ENCODE results near the gene MTCL1. TPM values are rescaled to one million over a fixed set of nuclear protein-coding genes. Genes with fewer than 3 reads are reported as not detected.

MTCL1 gene
- total and polyA plus RNA-seq, 5 donors from 2014 or later, result 0.20 TPM; not detected in 4

GRCh38 chr18:8681196-8681595 is 24.2 kb upstream of the MTCL1 start:
- ATAC-seq (ENCODE audit: low read depth in 2 of 2) (no peak), DNase-seq (peak in 1 of 3 donors; percentile 4)
- Mint-ChIP-seq H3K4me1 (peaks cover 0 to 2% (median under 1%) of the 10 kb centered on the region in 4 donors), H3K27ac (no peak overlapping the region), H3K4me3 (no peak overlapping the region), H3K36me3 (no peaks in the 10 kb centered on the region), H3K27me3 (peaks cover 4% of the 10 kb centered on the region), H3K9me3 (peaks cover 0 to 1% (median 0%) of the 10 kb centered on the region in 7 donors)
- no peaks in the 10 kb centered on the region for H3K27me3 ChIP-seq (ENCODE audit: control insufficient read depth, insufficient read depth, low read length)
- H3K27ac ChIP-seq (ENCODE audit: insufficient read depth, low read length, poor library complexity, severe bottlenecking), result no peak overlapping the region
- no peaks in the 10 kb centered on the region for H3K36me3 ChIP-seq (ENCODE audit: control insufficient read depth, insufficient read depth, low read length)
- no peaks in the 10 kb centered on the region for H3K4me1 ChIP-seq (ENCODE audit: control insufficient read depth, insufficient read depth, low read length, poor library complexity, severe bottlenecking)
- no peak overlapping the region for H3K4me3 ChIP-seq (ENCODE audit: low read depth, low read length)
- H3K9me3 ChIP-seq (ENCODE audit: control insufficient read depth in 2 of 2, low read length in 2 of 2), result no peaks in the 10 kb centered on the region

GRCh38 chr18:8684577-8684976 is 20.8 kb upstream of the MTCL1 start:
- ATAC-seq (ENCODE audit: low read depth in 2 of 2) (no peak), DNase-seq (no peak)
- no peaks in the 10 kb centered on the region for H3K36me3 ChIP-seq (ENCODE audit: control insufficient read depth, insufficient read depth, low read length)
- Mint-ChIP-seq H3K9me3 (peaks cover 0 to 1% (median 0%) of the 10 kb centered on the region in 7 donors), H3K36me3 (no peaks in the 10 kb centered on the region), H3K4me1 (peaks cover 0 to 2% (median under 1%) of the 10 kb centered on the region in 4 donors), H3K27ac (peak overlapping the region in 1 of 3 donors; percentile 3), H3K4me3 (no peak overlapping the region), H3K27me3 (peaks cover 8% of the 10 kb centered on the region)
- H3K4me1 ChIP-seq (ENCODE audit: control insufficient read depth, insufficient read depth, low read length, poor library complexity, severe bottlenecking), result no peaks in the 10 kb centered on the region
- H3K4me3 ChIP-seq (ENCODE audit: low read depth, low read length), result no peak overlapping the region
- no peaks in the 10 kb centered on the region for H3K9me3 ChIP-seq (ENCODE audit: control insufficient read depth in 2 of 2, low read length in 2 of 2)
- no peaks in the 10 kb centered on the region for H3K27me3 ChIP-seq (ENCODE audit: control insufficient read depth, insufficient read depth, low read length)
- H3K27ac ChIP-seq (ENCODE audit: insufficient read depth, low read length, poor library complexity, severe bottlenecking), result no peak overlapping the region

- DNase-seq, result no peak
- H3K4me1 ChIP-seq (ENCODE audit: control insufficient read depth, insufficient read depth, low read length, poor library complexity, severe bottlenecking), result no peaks in the 10 kb centered on the region
- no peaks in the 10 kb centered on the region for H3K27me3 ChIP-seq (ENCODE audit: control insufficient read depth, insufficient read depth, low read length)
- no peaks in the 10 kb centered on the region for H3K36me3 Mint-ChIP-seq
- no peak overlapping the region for H3K27ac ChIP-seq (ENCODE audit: insufficient read depth, low read length, poor library complexity, severe bottlenecking)
- no peak for ATAC-seq (ENCODE audit: low read depth in 2 of 2)
- H3K9me3 Mint-ChIP-seq, result peaks cover 0 to 1% (median 0%) of the 10 kb centered on the region in 7 donors
- H3K4me1 Mint-ChIP-seq, result peaks cover 0 to 2% (median under 1%) of the 10 kb centered on the region in 4 donors
- H3K4me3 ChIP-seq (ENCODE audit: low read depth, low read length), result no peak overlapping the region
- H3K36me3 ChIP-seq (ENCODE audit: control insufficient read depth, insufficient read depth, low read length), result no peaks in the 10 kb centered on the region
- peaks cover 8% of the 10 kb centered on the region for H3K27me3 Mint-ChIP-seq
- H3K9me3 ChIP-seq (ENCODE audit: control insufficient read depth in 2 of 2, low read length in 2 of 2), result no peaks in the 10 kb centered on the region
- H3K27ac Mint-ChIP-seq, result no peak overlapping the region
- H3K4me3 Mint-ChIP-seq, result no peak overlapping the region
Measured at GRCh38 chr18:8685141-8685913, 20.0 kb upstream of the MTCL1 start.

DNA sequence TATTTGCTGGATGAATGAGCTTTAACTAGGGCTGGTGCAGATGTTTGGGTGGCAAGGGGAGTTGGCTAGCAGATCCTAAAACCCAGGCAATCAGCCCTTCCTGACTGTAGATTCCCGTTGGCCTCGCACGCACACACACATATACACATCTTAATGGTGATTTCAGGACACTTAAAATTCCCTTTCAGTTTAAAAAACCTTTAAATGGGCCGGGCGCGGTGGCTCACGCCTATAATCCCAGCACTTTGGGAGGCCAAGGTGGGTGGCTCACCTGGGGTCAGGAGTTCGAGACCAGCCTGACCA is 19.5 kb upstream of the MTCL1 start:
- Histone ChIP-seq H3K27ac (ENCODE audit: insufficient read depth, low read length, poor library complexity, severe bottlenecking) (no peak overlapping the region), H3K27me3 (ENCODE audit: control insufficient read depth, insufficient read depth, low read length) (no peaks in the 10 kb centered on the region), H3K4me1 (ENCODE audit: control insufficient read depth, insufficient read depth, low read length, poor library complexity, severe bottlenecking) (no peaks in the 10 kb centered on the region), H3K36me3 (ENCODE audit: control insufficient read depth, insufficient read depth, low read length) (no peaks in the 10 kb centered on the region), H3K4me3 (ENCODE audit: low read depth, low read length) (no peak overlapping the region), H3K9me3 (ENCODE audit: control insufficient read depth in 2 of 2, low read length in 2 of 2) (no peaks in the 10 kb centered on the region)
- Mint-ChIP-seq H3K27me3 (peaks cover 9% of the 10 kb centered on the region), H3K9me3 (peaks cover 0 to 1% (median 0%) of the 10 kb centered on the region in 7 donors), H3K36me3 (no peaks in the 10 kb centered on the region), H3K4me1 (peaks cover 0 to 2% (median under 1%) of the 10 kb centered on the region in 4 donors), H3K27ac (no peak overlapping the region), H3K4me3 (no peak overlapping the region)
- ATAC-seq (ENCODE audit: low read depth in 2 of 2) (no peak), DNase-seq (no peak)

GRCh38 chr18:8686611-8687010 is 18.7 kb upstream of the MTCL1 start:
- Mint-ChIP-seq H3K27ac (no peak overlapping the region), H3K27me3 (peaks cover 12% of the 10 kb centered on the region), H3K4me1 (peaks cover 0 to 2% (median 0%) of the 10 kb centered on the region in 4 donors), H3K36me3 (no peaks in the 10 kb centered on the region), H3K9me3 (peaks cover 0 to 1% (median 0%) of the 10 kb centered on the region in 7 donors), H3K4me3 (no peak overlapping the region)
- Histone ChIP-seq H3K4me3 (ENCODE audit: low read depth, low read length) (no peak overlapping the region), H3K27ac (ENCODE audit: insufficient read depth, low read length, poor library complexity, severe bottlenecking) (no peak overlapping the region), H3K27me3 (ENCODE audit: control insufficient read depth, insufficient read depth, low read length) (peaks cover under 1% of the 10 kb centered on the region), H3K36me3 (ENCODE audit: control insufficient read depth, insufficient read depth, low read length) (no peaks in the 10 kb centered on the region), H3K4me1 (ENCODE audit: control insufficient read depth, insufficient read depth, low read length, poor library complexity, severe bottlenecking) (no peaks in the 10 kb centered on the region), H3K9me3 (ENCODE audit: control insufficient read depth in 2 of 2, low read length in 2 of 2) (no peaks in the 10 kb centered on the region)
- ATAC-seq (ENCODE audit: low read depth in 2 of 2) (no peak), DNase-seq (no peak)

DNA sequence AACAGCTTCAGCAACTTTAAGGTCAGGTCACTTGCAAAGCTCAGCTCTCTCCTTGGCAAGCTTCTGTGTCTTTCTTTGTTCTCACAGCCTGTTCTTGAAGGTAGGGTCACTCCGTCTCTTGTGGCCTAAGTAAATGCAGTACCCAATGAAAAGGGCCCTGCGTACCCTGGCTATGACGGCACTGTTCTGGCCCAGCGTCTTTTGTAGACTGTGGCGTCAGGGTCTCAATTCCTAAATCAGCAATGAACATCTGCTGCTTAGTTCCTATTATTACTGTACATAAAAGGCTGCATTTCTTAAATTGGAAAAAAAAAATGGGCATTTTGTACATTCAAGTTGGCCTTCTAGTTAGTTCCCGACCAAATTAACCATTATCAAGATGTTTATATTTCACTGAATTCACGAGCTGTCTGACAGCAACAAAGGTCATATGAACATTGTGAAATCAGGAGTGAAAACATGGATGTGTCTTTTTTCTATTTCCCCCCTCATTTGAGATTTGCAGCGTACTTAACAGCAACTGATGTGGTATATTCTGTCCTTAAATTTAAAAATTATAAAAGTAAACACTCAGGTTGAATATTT is 17.0 kb upstream of the MTCL1 start:
- no peaks in the 10 kb centered on the region for H3K36me3 ChIP-seq (ENCODE audit: control insufficient read depth, insufficient read depth, low read length)
- Mint-ChIP-seq H3K36me3 (no peaks in the 10 kb centered on the region), H3K4me1 (peaks cover 0 to 2% (median 0%) of the 10 kb centered on the region in 4 donors), H3K27ac (no peak overlapping the region), H3K4me3 (no peak overlapping the region), H3K27me3 (peaks cover 12% of the 10 kb centered on the region), H3K9me3 (no peaks in the 10 kb centered on the region)
- H3K4me1 ChIP-seq (ENCODE audit: control insufficient read depth, insufficient read depth, low read length, poor library complexity, severe bottlenecking), result no peaks in the 10 kb centered on the region
- ATAC-seq (ENCODE audit: low read depth in 2 of 2) (no peak), DNase-seq (no peak)
- no peaks in the 10 kb centered on the region for H3K9me3 ChIP-seq (ENCODE audit: control insufficient read depth in 2 of 2, low read length in 2 of 2)
- peaks cover 3% of the 10 kb centered on the region for H3K27me3 ChIP-seq (ENCODE audit: control insufficient read depth, insufficient read depth, low read length)
- no peak overlapping the region for H3K27ac ChIP-seq (ENCODE audit: insufficient read depth, low read length, poor library complexity, severe bottlenecking)
- no peak overlapping the region for H3K4me3 ChIP-seq (ENCODE audit: low read depth, low read length)

DNA sequence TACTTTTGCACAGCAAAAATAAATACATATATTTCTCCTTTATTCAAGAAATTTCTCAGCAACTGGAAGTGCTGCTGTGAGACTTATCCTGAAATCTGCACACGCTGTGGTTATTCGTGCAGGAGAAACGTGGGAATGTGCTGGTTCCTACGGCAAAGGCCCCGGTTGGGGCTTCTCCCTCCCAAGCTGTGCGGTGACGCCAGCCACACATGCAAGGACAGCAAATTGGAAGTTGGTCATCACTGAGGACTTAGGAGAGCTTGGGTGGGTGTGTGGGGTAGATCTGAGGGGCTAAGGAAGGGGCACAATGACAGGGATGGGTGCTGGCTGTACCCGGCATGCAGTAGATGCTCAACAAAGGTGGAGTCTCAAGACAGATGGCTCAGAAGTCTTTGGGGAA is 16.5 kb upstream of the MTCL1 start:
- Mint-ChIP-seq H3K4me1 (peaks cover 0 to 2% (median 0%) of the 10 kb centered on the region in 4 donors), H3K27me3 (peaks cover 12% of the 10 kb centered on the region), H3K36me3 (no peaks in the 10 kb centered on the region), H3K4me3 (no peak overlapping the region), H3K9me3 (no peaks in the 10 kb centered on the region), H3K27ac (no peak overlapping the region)
- no peaks in the 10 kb centered on the region for H3K9me3 ChIP-seq (ENCODE audit: control insufficient read depth in 2 of 2, low read length in 2 of 2)
- no peaks in the 10 kb centered on the region for H3K4me1 ChIP-seq (ENCODE audit: control insufficient read depth, insufficient read depth, low read length, poor library complexity, severe bottlenecking)
- no peak overlapping the region for H3K27ac ChIP-seq (ENCODE audit: insufficient read depth, low read length, poor library complexity, severe bottlenecking)
- H3K36me3 ChIP-seq (ENCODE audit: control insufficient read depth, insufficient read depth, low read length), result no peaks in the 10 kb centered on the region
- DNase-seq (no peak), ATAC-seq (ENCODE audit: low read depth in 2 of 2) (no peak)
- H3K4me3 ChIP-seq (ENCODE audit: low read depth, low read length), result no peak overlapping the region
- H3K27me3 ChIP-seq (ENCODE audit: control insufficient read depth, insufficient read depth, low read length), result peaks cover 3% of the 10 kb centered on the region

- H3K4me3 Mint-ChIP-seq, result no peak overlapping the region
- H3K27me3 Mint-ChIP-seq, result peaks cover 12% of the 10 kb centered on the region
- H3K9me3 ChIP-seq (ENCODE audit: control insufficient read depth in 2 of 2, low read length in 2 of 2), result no peaks in the 10 kb centered on the region
- no peaks in the 10 kb centered on the region for H3K36me3 ChIP-seq (ENCODE audit: control insufficient read depth, insufficient read depth, low read length)
- H3K27ac ChIP-seq (ENCODE audit: insufficient read depth, low read length, poor library complexity, severe bottlenecking), result no peak overlapping the region
- H3K4me1 Mint-ChIP-seq, result peaks cover 0 to under 1% (median 0%) of the 10 kb centered on the region in 4 donors
- no peaks in the 10 kb centered on the region for H3K36me3 Mint-ChIP-seq
- peaks cover 3% of the 10 kb centered on the region for H3K27me3 ChIP-seq (ENCODE audit: control insufficient read depth, insufficient read depth, low read length)
- no peaks in the 10 kb centered on the region for H3K9me3 Mint-ChIP-seq
- H3K27ac Mint-ChIP-seq, result no peak overlapping the region
- DNase-seq (no peak), ATAC-seq (ENCODE audit: low read depth in 2 of 2) (no peak)
- H3K4me1 ChIP-seq (ENCODE audit: control insufficient read depth, insufficient read depth, low read length, poor library complexity, severe bottlenecking), result no peaks in the 10 kb centered on the region
- no peak overlapping the region for H3K4me3 ChIP-seq (ENCODE audit: low read depth, low read length)
Measured at GRCh38 chr18:8689517-8689916, 15.8 kb upstream of the MTCL1 start.

Data from CD4-positive, CD25-positive, alpha-beta regulatory T cell (primary cell).